Endothelial cell of umbilical vein (primary cell): Measurements from ENCODE around the gene OSCAR. TPM values are rescaled to one million over a fixed set of nuclear protein-coding genes. Genes with fewer than 3 reads are reported as not detected.
"Not testable (repeated sequence)": the region's sequence is repeated elsewhere in the genome, so short reads cannot be mapped to it uniquely, and the experiment has no call there.

Experiments used
- BruUV-seq: library from RNA; stranded (reverse); fragments of 400-500 nt; replicated peaks from 2 replicates; lab custom pipeline; 2021; lab: Mats Ljungman, UMichigan
- CTCF ChIA-PET: fragments of 300-600, 350-600 bp; sonication (Branson Sonifier 250); formaldehyde crosslinking; loops from one replicate; lab custom pipeline; 2021; ENCODE audit warnings: antibody characterized with exemption, inconsistent platforms; lab: Charles Lee
- POLR2A ChIA-PET: fragments of 300-600, 350-600 bp; sonication (Branson Sonifier 250); formaldehyde crosslinking; loops from one replicate; lab custom pipeline; 2021; ENCODE audit warnings: antibody characterized with exemption, inconsistent platforms; lab: Charles Lee
- DNase-seq: peaks from one replicate; pipeline ENCODE4 v3.0.0-alpha.2; 2011; ENCODE audit warnings: low read depth, low spot score
- FAIRE-seq: peaks from 2 replicates; lab custom pipeline; 2011; peaks lifted over from hg19 to GRCh38; lab: Jason Lieb, UNC
- H2AFZ ChIP-seq: 2 replicates; pipeline ENCODE4 v1.6.0; 2012; ENCODE audit warnings: low read depth, low read length, control low read depth, inconsistent platforms
- H3K27ac ChIP-seq: 2 replicates; pipeline ENCODE4 v1.5.1; 2011; ENCODE audit warnings: low read depth, mild to moderate bottlenecking, control low read depth, low read length, moderate library complexity; ENCODE audit not compliant: insufficient read depth
- H3K27me3 ChIP-seq, 2 experiments: 2 replicates each; pipeline versions ENCODE4 v1.6.0 to v1.6.1; 2011; ENCODE audit warnings: low read length in 2 of 2, mixed read lengths in 1 of 2; ENCODE audit not compliant: control insufficient read depth in 2 of 2, insufficient read depth in 2 of 2
- H3K36me3 ChIP-seq, 2 experiments: 2 replicates in 1 of 2; 3 replicates in 1 of 2; pipeline ENCODE4 v1.5.1; 2011; ENCODE audit warnings: low read length in 2 of 2, mild to moderate bottlenecking in 1 of 2, moderate library complexity in 1 of 2; ENCODE audit not compliant: control insufficient read depth in 2 of 2, insufficient read depth in 2 of 2; ENCODE audit errors: extremely low read depth in 1 of 2
- H3K4me1 ChIP-seq: 3 replicates; pipeline ENCODE4 v1.5.1; 2011; ENCODE audit warnings: mild to moderate bottlenecking, low read length; ENCODE audit not compliant: control insufficient read depth, insufficient read depth; ENCODE audit errors: extremely low read depth
- H3K4me2 ChIP-seq: 2 replicates; pipeline ENCODE4 v1.6.1; 2011; ENCODE audit warnings: low read length, control low read depth, mixed read lengths; ENCODE audit not compliant: insufficient read depth
- H3K4me3 ChIP-seq, 3 experiments: fragments of 200-600 bp in 1 of 3; sonication (generic), shearing (Covaris generic) in 1 of 3; replicated peaks in 1 of 3; 2 replicates each; pipeline ENCODE4 v1.5.1; 2011 to 2016; ENCODE audit warnings: control low read depth in 3 of 3, low read length in 3 of 3, mild to moderate bottlenecking in 2 of 3, inconsistent platforms in 1 of 3, low read depth in 1 of 3, moderate library complexity in 1 of 3; ENCODE audit not compliant: insufficient read depth in 1 of 3
- H3K79me2 ChIP-seq: 2 replicates; pipeline ENCODE4 v1.6.0; 2012; ENCODE audit warnings: low read length, inconsistent platforms; ENCODE audit not compliant: control insufficient read depth, insufficient read depth
- H3K9ac ChIP-seq: replicated peaks from 2 replicates; pipeline ENCODE3; 2011; ENCODE audit warnings: low read length, control low read depth; ENCODE audit not compliant: insufficient read depth; ENCODE audit errors: extremely low read depth
- H3K9me1 ChIP-seq: replicated peaks from 3 replicates; pipeline ENCODE4 v1.6.0; 2011; ENCODE audit warnings: mild to moderate bottlenecking, low read length; ENCODE audit not compliant: control insufficient read depth, insufficient read depth; ENCODE audit errors: extremely low read depth
- H3K9me3 ChIP-seq: replicated peaks from 2 replicates; pipeline ENCODE4 v1.5.1; 2012; ENCODE audit warnings: low read length, inconsistent platforms; ENCODE audit not compliant: control insufficient read depth, insufficient read depth
- H4K20me1 ChIP-seq: replicated peaks from 2 replicates; pipeline ENCODE3; 2011; ENCODE audit warnings: mild to moderate bottlenecking, low read length; ENCODE audit not compliant: control insufficient read depth, insufficient read depth; ENCODE audit errors: extremely low read depth
- CTCF ChIP-seq, 2 donors: IDR thresholded peaks; 1 replicate in 1 of 2; 2 replicates in 1 of 2; pipeline ENCODE4 v1.5.1; 2011; ENCODE audit warnings: low read length in 2 of 2, mild to moderate bottlenecking in 2 of 2, moderate library complexity in 2 of 2, control low read depth in 1 of 2, inconsistent platforms in 1 of 2, low read depth in 1 of 2; ENCODE audit not compliant: insufficient read depth in 1 of 2; ENCODE audit errors: extremely low read depth in 1 of 2
- EZH2 ChIP-seq: IDR thresholded peaks from 2 replicates; pipeline ENCODE4 v1.6.1; 2012; ENCODE audit warnings: borderline replicate concordance, low read depth, mild to moderate bottlenecking, moderate library complexity, low read length, inconsistent platforms; ENCODE audit not compliant: severe bottlenecking
- POLR2A ChIP-seq: IDR thresholded peaks from 2 replicates; pipeline ENCODE4 v1.6.1; 2012; ENCODE audit warnings: low read depth, mild to moderate bottlenecking, control low read depth, low read length
- dilution Hi-C: fragments of 300-500 bp; cut with MboI; formaldehyde crosslinking; loops from one replicate; pipeline ENCODE4 v1.15.0; 2019; ENCODE audit warnings: low sequenced_read_pairs; ENCODE audit not compliant: extremely low pct_ligation_motif_present
- intact Hi-C: fragments of 100-400 bp; cut with micrococcal nuclease; formaldehyde crosslinking; loops from one replicate; pipeline ENCODE4 v1.10.0; 2022
- polyA plus RNA-seq, 4 experiments: library from polyadenylated mRNA; depleted of rRNA in 3 of 4; stranded (reverse) in 3 of 4; unstranded in 1 of 4; fragments of >200 nt; gene quantifications; 2 replicates each; pipeline versions ENCODE4 v1.2.1 to v1.2.3, GENCODE V29; 2011 to 2012; ENCODE audit warnings: missing spikeins in 1 of 4
- total RNA-seq: library from RNA; stranded (reverse); gene quantifications from 2 replicates; pipeline ENCODE4 v1.2.3, GENCODE V29; 2021
- TF ChIP-seq, protein P1 (sequence below): IDR thresholded peaks from 2 replicates; pipeline ENCODE4 v1.6.1; 2011; ENCODE audit not compliant: insufficient read depth, insufficient read length

OSCAR gene
- total and polyA plus RNA-seq, 2 donors (not counting 3 experiments of a cell fraction or from before 2014, with no cell fraction given): 0.08 TPM; not detected in 1

GRCh38 chr19:54096617-54097106 lies 3.9 kb downstream of the OSCAR start:
- intact Hi-C loops: loop anchor here (1.0 to 5.0 kb wide), 3 partner anchors 189 to 303 kb away; partner anchors contain the start of gene CACNG7
- H3K4me3 ChIP-seq: no peak overlapping the region
- H3K79me2 ChIP-seq: no peaks in the 10 kb centered on the region
- H3K9ac ChIP-seq: no peak overlapping the region
- H3K9me3 ChIP-seq: no peaks in the 10 kb centered on the region
- H3K36me3 ChIP-seq: no peaks in the 10 kb centered on the region
- ChIA-PET CTCF (interaction anchor here (1.6 to 4.2 kb wide), 3 partner anchors 67 to 304 kb away, joined by 5 to 27 read pairs (median 10); no protein-coding TSS in a partner anchor), POLR2A (no interaction called here)
- no peaks in the 10 kb centered on the region for H4K20me1 ChIP-seq
- DNase-seq (no peak), FAIRE-seq (no peak)
- H3K27ac ChIP-seq: no peak overlapping the region
- dilution Hi-C loops: no loop called here
- H3K4me2 ChIP-seq: no peak overlapping the region
- no peak for TF ChIP-seq POLR2A
- TF ChIP-seq CTCF (IDR thresholded peaks at IDR 0.05; ENCODE audit: extremely low read depth in 1 of 2, insufficient read depth in 1 of 2, low read depth in 1 of 2, low read length in 2 of 2): peak in 1 of 2 donors; percentile 15
- no peaks in the 10 kb centered on the region for H3K9me1 ChIP-seq
- no peaks in the 10 kb centered on the region for H3K27me3 ChIP-seq
- no TSS peak for BruUV-seq
- no peaks in the 10 kb centered on the region for H3K4me1 ChIP-seq
- H2AFZ ChIP-seq: peak overlapping the region; percentile 48

DNA sequence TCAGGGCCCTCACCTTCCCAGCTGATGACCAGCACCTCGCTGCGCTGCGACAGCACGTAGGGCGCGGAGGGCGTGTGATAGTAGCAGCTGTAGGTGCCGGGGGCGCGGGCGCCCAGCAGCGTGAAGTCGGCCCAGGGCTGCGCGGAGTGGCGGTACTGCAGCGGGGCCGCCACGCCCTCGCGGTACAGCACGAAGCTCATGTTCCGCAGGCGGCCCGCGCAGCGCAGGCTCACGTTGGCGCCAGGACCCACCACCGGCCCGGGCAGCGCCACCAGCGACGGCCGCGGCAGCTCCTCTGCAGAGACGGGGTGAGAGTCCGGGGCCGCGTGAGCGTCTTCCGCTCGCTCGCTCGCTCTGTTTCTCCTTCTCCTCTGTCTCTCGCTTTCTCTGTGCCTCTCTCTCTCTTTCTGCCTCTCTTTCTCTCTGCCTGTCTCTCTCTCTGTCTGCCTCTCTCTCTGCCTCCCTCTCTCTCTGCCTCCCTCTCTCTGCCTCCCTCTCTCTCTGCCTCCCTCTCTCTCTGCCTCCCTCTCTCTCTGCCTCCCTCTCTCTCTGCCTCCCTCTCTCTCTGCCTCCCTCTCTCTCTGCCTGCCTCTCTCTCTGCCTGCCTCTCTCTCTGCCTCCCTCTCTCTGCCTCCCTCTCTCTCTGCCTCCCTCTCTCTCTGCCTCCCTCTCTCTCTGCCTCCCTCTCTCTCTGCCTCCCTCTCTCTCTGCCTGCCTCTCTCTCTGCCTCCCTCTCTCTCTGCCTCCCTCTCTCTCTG lies 4.6 kb downstream of the OSCAR start:
- CTCF ChIA-PET: interaction anchor here (0.6 to 4.2 kb wide), 10 partner anchors 9 to 321 kb away, joined by 3 to 27 read pairs (median 4); no protein-coding TSS in a partner anchor
- peak; percentile 40 for FAIRE-seq
- Histone ChIP-seq H3K4me2 (peak overlapping the region; percentile 49), H3K4me3 (peak overlapping the region in 1 of 3 experiments; percentile 6), H2AFZ (peak overlapping the region; percentile 66)
- TF ChIP-seq, protein P1, sequence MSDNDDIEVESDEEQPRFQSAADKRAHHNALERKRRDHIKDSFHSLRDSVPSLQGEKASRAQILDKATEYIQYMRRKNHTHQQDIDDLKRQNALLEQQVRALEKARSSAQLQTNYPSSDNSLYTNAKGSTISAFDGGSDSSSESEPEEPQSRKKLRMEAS: peak; percentile 32
- peak; percentile 45 for TF ChIP-seq EZH2
- H3K36me3 ChIP-seq, H3K4me1 ChIP-seq, H3K27ac ChIP-seq, H3K27me3 ChIP-seq, H3K9me3 ChIP-seq, H4K20me1 ChIP-seq, H3K9me1 ChIP-seq, H3K9ac ChIP-seq, BruUV-seq, POLR2A ChIA-PET, dilution Hi-C loops, H3K79me2 ChIP-seq: not testable (repeated sequence)
- peak; percentile 34 for DNase-seq
- intact Hi-C loops: loop anchor here (1.0 to 5.0 kb wide), 2 partner anchors 189 to 288 kb away; partner anchors contain the start of gene CACNG7
